HepG2 (cell line): ENCODE data around the gene MYOM1. TPM values are rescaled to one million over a fixed set of nuclear protein-coding genes. Genes with fewer than 3 reads are reported as not detected.

Experiments
- AHR ChIP-seq: IDR thresholded peaks from 2 replicates; pipeline ENCODE4 v1.6.1; 2018; ENCODE audit warnings: missing genetic modification reagents, missing compliant biosample characterization
- CCAR2 ChIP-seq: fragments of 200-400 bp; formaldehyde crosslinking; optimal IDR thresholded peaks from 2 replicates; pipeline ENCODE3; 2018; ENCODE audit warnings: low read depth, mild to moderate bottlenecking, low read length, moderate library complexity
- CREM ChIP-seq, 2 experiments: sonication (generic) in 1 of 2; formaldehyde crosslinking in 1 of 2; IDR thresholded peaks; 2 replicates each; pipeline versions ENCODE4 v1.4.0 to v1.6.1; 2016 to 2020; ENCODE audit warnings: antibody characterized with exemption in 1 of 2, mild to moderate bottlenecking in 1 of 2, missing genetic modification reagents in 1 of 2
- HBP1 ChIP-seq: IDR thresholded peaks from 2 replicates; pipeline ENCODE4 v1.6.1; 2016; ENCODE audit warnings: low read depth, control low read depth
- JUNB ChIP-seq: sonication (generic); formaldehyde crosslinking; IDR thresholded peaks from 2 replicates; pipeline ENCODE4 v1.8.0; 2022; ENCODE audit warnings: missing genetic modification reagents, mild to moderate bottlenecking, borderline replicate concordance
- MAF1 ChIP-seq: sonication (generic); formaldehyde crosslinking; IDR thresholded peaks from 2 replicates; pipeline ENCODE4 v1.5.0; 2020; ENCODE audit warnings: missing genetic modification reagents, borderline replicate concordance
- MEIS2 ChIP-seq: sonication (generic); formaldehyde crosslinking; IDR thresholded peaks from 2 replicates; pipeline ENCODE4 v1.9.0; 2021; ENCODE audit warnings: mild to moderate bottlenecking, missing genetic modification reagents
- RFX1 ChIP-seq: fragments of 450-650 bp; IDR thresholded peaks from 2 replicates; pipeline ENCODE4 v1.6.1; 2017
- SIN3A ChIP-seq: IDR thresholded peaks from 2 replicates; pipeline ENCODE4 v1.6.1; 2011; ENCODE audit warnings: low read depth, mild to moderate bottlenecking, control low read depth, low read length, borderline replicate concordance
- STAT5B ChIP-seq: sonication (generic); formaldehyde crosslinking; IDR thresholded peaks from 2 replicates; pipeline ENCODE4 v1.4.0; 2020; ENCODE audit warnings: missing genetic modification reagents
- ZHX2 ChIP-seq, 2 experiments: sonication (generic) in 1 of 2; formaldehyde crosslinking in 1 of 2; IDR thresholded peaks; 2 replicates each; pipeline versions ENCODE4 v1.6.1 to v1.9.0; 2014 to 2022; ENCODE audit warnings: antibody characterized with exemption in 1 of 2, borderline replicate concordance in 1 of 2, inconsistent platforms in 1 of 2, low read depth in 1 of 2, missing genetic modification reagents in 1 of 2
- ZKSCAN5 ChIP-seq: sonication (generic); formaldehyde crosslinking; IDR thresholded peaks from 2 replicates; pipeline ENCODE4 v1.5.1; 2020; ENCODE audit warnings: mild to moderate bottlenecking, missing genetic modification reagents
- ZNF333 ChIP-seq: sonication (generic); formaldehyde crosslinking; IDR thresholded peaks from 2 replicates; pipeline ENCODE4 v1.4.0; 2020; ENCODE audit warnings: mild to moderate bottlenecking, missing genetic modification reagents, borderline replicate concordance
- ZXDC ChIP-seq: sonication (generic); formaldehyde crosslinking; IDR thresholded peaks from 2 replicates; pipeline ENCODE4 v1.5.0; 2020; ENCODE audit warnings: mild to moderate bottlenecking, missing genetic modification reagents
- polyA plus RNA-seq, 8 experiments: library from polyadenylated mRNA; depleted of rRNA in 3 of 8; stranded (reverse) in 7 of 8; unstranded in 1 of 8; fragments of >200 nt; fragmentation: Illumina TruSeq in 4 of 8; extraction: Trizol in 4 of 8; gene quantifications; 2 replicates each; pipeline versions ENCODE4 v1.2.1 to v1.2.3, GENCODE V29; 2011 to 2016; ENCODE audit warnings: low read depth in 4 of 8, missing spikeins in 1 of 8, mixed read lengths in 1 of 8; ENCODE audit not compliant: insufficient read depth in 1 of 8
- total RNA-seq, 5 experiments: library from RNA; depleted of rRNA; stranded (reverse); fragments of >200 nt; fragmentation: Illumina TruSeq; extraction: Trizol; gene quantifications; 2 replicates each; pipeline ENCODE4 v1.2.3, GENCODE V29; 2016; ENCODE audit warnings: low read depth in 1 of 5

Gene MYOM1
- total and polyA plus RNA-seq, 2 of the 13 experiments (the other 11 are each of a cell fraction or from before 2014, with no cell fraction given) = 0.46 to 0.98 TPM

GRCh38 chr18:3074087-3074486 is 145.7 kb downstream of the MYOM1 start (continued):
- TF ChIP-seq ZHX2 (IDR thresholded peaks at IDR 0.05; ENCODE audit: low read depth) = no peak
- no peak for TF ChIP-seq ZHX2 (CRISPR knock-in tag; IDR thresholded peaks at IDR 0.05; ENCODE audit: borderline replicate concordance)
- no peak for TF ChIP-seq AHR (CRISPR knock-in tag)
- no peak for TF ChIP-seq ZXDC
- no peak for TF ChIP-seq RFX1
- TF ChIP-seq MEIS2 (CRISPR knock-in tag) = no peak
- TF ChIP-seq STAT5B = no peak
- TF ChIP-seq JUNB (CRISPR knock-in tag) = no peak
- TF ChIP-seq CREM (IDR thresholded peaks at IDR 0.05) = no peak
- no peak for TF ChIP-seq CREM (CRISPR knock-in tag; IDR thresholded peaks at IDR 0.05)
- TF ChIP-seq ZKSCAN5 (CRISPR knock-in tag) = no peak
- no peak for TF ChIP-seq SIN3A
- TF ChIP-seq CCAR2 = no peak
- no peak for TF ChIP-seq MAF1 (CRISPR knock-in tag)
- no peak for TF ChIP-seq HBP1 (CRISPR knock-in tag)
- no peak for TF ChIP-seq ZNF333 (CRISPR knock-in tag)
